IPS DF 6.9 (cell line): ENCODE measurements around the gene STK17A.

Experiments
- DNase-seq: peaks from one replicate; pipeline ENCODE4 v3.0.0-alpha.2; 2013; ENCODE audit warnings: low read depth, low spot score
- H3K27ac ChIP-seq: one replicate; pipeline ENCODE4 v1.5.1; 2013; ENCODE audit warnings: low read length, control low read depth
- H3K27me3 ChIP-seq: 2 replicates; pipeline ENCODE4 v1.6.1; 2013; ENCODE audit warnings: mild to moderate bottlenecking, low read length; ENCODE audit not compliant: control insufficient read depth, insufficient read depth
- H3K36me3 ChIP-seq: 2 replicates; pipeline ENCODE4 v1.6.1; 2013; ENCODE audit warnings: low read length; ENCODE audit not compliant: control insufficient read depth, insufficient read depth
- H3K4me1 ChIP-seq: 2 replicates; pipeline ENCODE4 v1.6.1; 2013; ENCODE audit warnings: low read length; ENCODE audit not compliant: control insufficient read depth, insufficient read depth
- H3K4me3 ChIP-seq: 2 replicates; pipeline ENCODE4 v1.5.1; 2013; ENCODE audit warnings: mild to moderate bottlenecking, low read length
- H3K9me3 ChIP-seq: 2 replicates; pipeline ENCODE4 v1.6.1; 2013; ENCODE audit warnings: low read length, inconsistent platforms; ENCODE audit not compliant: control insufficient read depth, insufficient read depth
- WGBS: extraction: QIAGEN DNeasy Blood & Tissue Kit; methylation state at CpG from one replicate; pipeline ENCODE4 v1.1.7; 2013; ENCODE audit warnings: mixed read lengths, missing lambda C conversion rate; ENCODE audit not compliant: insufficient read length, insufficient coverage; 5-methylcytosine and 5-hydroxymethylcytosine counted together

The STK17A gene

DNA sequence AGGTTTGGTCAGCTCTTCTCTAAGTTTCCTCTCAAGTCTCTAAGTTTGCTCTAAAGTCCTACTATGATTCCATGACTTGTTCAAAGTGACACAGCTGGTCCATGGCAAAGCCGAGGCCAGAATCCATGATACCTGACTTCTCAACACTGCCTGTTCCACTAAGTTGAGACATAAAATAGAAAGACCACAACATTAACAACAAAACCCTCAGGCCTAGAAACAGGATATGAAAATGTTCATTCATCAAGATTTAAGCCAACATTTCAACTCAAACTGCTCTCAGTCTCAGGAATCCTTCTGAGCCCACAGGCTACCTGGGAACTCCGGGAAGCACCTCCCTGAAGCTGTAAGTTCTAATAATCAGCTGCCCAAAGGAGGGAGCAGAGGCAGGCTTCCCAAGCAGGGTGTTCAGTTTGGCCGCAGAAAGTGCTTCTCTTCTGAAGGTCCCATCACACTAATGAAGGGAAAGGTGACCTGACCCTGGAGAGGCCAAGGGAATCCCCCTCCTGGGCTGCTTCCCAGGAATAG, 62.9 kb downstream of the STK17A start:
- H3K27me3 ChIP-seq: no peaks in the 10 kb centered on the region
- H3K27ac ChIP-seq: no peak overlapping the region
- peaks cover 14% of the 10 kb centered on the region for H3K36me3 ChIP-seq
- H3K4me1 ChIP-seq: peaks cover 11% of the 10 kb centered on the region; the same call in 1 of the 2 replicates
- no peak overlapping the region for H3K4me3 ChIP-seq
- no peak for DNase-seq
- no peaks in the 10 kb centered on the region for H3K9me3 ChIP-seq
- no CpG with 5 or more reads among the region's 3 CpGs for WGBS

DNA sequence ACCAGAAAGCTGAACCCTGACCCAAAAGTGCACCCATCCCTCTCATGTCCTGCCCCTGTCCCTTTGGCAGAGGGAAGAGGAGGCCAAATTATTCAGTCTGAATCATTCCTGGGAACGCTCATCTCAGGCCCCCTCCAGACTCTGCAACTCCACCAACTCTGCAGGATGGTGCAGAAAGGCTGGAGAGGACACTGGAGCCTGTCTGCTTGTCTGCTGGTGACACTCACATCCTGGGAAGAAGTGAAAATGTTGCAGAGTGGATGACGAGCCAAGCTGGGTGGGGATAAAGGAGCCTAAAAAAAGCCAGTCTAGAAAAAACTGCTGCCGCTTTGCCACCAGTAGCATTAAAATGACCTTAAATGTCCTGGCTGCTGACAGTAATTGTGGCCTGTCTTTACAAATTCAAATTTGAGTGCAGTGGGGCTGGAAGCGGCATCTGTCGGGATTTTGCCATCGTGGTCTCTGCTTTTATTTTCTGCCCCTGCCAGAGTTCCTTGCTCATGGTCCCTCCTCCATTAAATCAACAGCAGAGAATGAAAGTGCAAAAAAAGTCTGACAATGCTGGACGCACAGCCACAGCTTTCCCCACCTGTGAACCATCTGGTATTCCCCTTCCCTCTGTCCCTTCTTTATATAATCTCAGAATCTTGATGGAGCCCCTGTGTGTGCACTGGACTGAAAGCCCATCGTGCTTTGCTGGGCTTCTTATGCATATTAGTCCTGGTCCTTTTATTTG, 63.9 kb downstream of the STK17A start:
- no peaks in the 10 kb centered on the region for H3K27me3 ChIP-seq
- peak overlapping the region; percentile 59 for H3K27ac ChIP-seq
- no peak overlapping the region for H3K4me3 ChIP-seq
- peaks cover 14% of the 10 kb centered on the region for H3K36me3 ChIP-seq
- no CpG with 5 or more reads among the region's 8 CpGs for whole genome bisulfite sequencing
- no peaks in the 10 kb centered on the region for H3K9me3 ChIP-seq
- peaks cover 11% of the 10 kb centered on the region; the same call in 1 of the 2 replicates for H3K4me1 ChIP-seq
- DNase-seq: no peak

DNA sequence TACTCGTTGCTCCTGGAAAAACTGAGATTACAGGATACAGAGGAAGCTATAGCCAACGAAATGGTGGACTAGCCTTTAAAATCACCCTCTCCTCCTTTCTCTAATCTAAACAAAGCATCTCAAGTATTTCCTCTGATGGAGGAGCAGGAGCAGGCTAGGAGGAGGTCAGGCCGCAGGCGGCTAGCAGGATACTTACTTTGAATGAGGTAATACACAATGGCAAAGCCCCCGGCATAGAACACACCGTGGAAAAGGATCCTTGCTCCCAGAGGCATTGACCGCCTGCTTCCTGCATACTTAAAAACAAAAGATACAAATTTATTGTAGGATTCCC, 64.4 kb downstream of the STK17A start:
- no peaks in the 10 kb centered on the region for H3K27me3 ChIP-seq
- no peak for DNase-seq
- H3K36me3 ChIP-seq: peaks cover 14% of the 10 kb centered on the region
- no peaks in the 10 kb centered on the region for H3K9me3 ChIP-seq
- H3K4me1 ChIP-seq: peaks cover 11% of the 10 kb centered on the region; the same call in 1 of the 2 replicates
- peak overlapping the region; percentile 59 for H3K27ac ChIP-seq
- no CpG with 5 or more reads among the region's 7 CpGs for WGBS
- H3K4me3 ChIP-seq: no peak overlapping the region

DNA sequence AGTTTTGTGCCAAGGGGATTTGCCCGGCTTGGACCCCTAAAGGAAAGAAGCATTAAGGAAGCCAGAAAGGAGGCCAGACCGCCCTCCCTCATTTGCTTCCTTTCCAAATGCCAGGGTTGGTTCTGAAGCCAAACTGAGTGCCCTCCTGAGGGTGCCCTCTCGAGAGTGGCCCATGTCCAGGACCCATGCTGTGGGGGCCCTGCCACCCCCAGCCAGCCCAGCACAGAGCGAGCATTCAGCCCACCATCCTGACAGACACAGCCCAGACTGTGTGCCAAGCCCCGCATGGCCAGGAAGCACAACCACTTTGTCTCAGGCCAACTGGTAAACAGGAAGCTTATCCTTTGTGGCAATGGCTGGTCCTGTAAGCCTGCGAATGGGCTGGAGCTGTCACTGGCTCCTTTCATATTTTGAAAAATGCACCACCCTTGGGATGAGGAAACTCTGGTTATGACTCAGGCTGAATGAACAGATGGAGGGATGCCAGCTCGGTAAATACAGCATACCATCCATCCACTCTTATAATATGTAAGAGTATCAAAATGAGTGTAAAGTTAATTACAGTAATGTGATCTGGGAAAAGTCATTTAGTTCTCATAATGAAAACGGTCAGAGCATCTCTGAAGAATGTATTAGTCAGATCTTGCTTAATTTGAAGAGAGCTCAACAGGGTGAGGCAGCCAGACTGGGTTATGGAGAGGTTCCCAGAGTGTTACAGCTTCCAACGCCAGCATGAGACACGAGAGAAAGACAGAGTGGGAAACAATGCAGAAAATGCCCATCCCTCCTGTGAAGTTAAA, 65.0 kb downstream of the STK17A start:
- Histone ChIP-seq H3K27me3 (no peaks in the 10 kb centered on the region), H3K4me1 (peaks cover 11% of the 10 kb centered on the region; the same call in 1 of the 2 replicates), H3K9me3 (no peaks in the 10 kb centered on the region), H3K4me3 (no peak overlapping the region), H3K36me3 (peaks cover 13% of the 10 kb centered on the region), H3K27ac (peak overlapping the region; percentile 44)
- WGBS: no CpG with 5 or more reads among the region's 10 CpGs
- no peak for DNase-seq

DNA sequence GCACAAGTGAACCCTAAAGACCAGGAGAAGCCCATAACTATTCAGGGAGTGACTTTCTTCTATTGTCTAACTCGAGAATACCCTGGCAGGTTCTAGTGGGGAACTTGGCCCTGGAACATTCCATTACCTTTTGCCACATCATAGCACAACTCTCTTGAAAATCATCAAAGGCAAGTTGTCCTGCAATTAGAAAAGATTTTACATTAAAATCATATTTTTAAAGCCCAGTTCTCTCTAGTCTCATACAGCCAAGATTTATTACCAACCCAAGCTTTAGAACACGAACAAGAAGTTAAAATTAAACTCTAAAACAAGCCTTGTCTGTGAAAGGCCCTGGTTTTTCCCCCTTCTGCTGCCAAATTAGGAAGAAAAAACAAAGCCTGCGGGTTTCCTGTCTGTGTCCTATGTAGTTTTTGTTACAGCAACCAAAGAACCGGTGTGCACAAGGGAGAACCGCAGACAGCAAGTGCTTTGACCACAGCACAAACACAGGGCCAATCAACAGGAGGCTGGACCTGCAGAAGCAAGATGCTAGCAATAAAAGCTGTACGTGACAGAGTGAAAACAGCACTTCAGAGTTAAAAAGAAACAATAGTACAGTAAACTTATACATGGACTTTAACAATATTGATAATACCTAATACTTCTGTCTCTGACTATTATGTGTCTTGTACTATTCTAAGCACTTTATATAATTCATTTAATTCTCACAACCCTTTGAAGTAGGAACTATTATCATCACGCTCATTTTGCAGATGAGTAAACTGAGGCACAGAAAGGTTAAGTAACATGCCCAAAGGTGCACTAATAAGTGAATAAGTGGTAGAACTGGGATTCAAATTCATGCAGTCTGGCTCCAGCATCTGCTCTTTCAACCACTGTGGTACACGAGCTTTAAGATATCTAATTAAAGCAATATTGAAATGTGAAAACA, 65.8 kb downstream of the STK17A start:
- WGBS: no CpG with 5 or more reads among the region's 8 CpGs
- no peak overlapping the region for H3K27ac ChIP-seq
- H3K4me1 ChIP-seq: peaks cover 11% of the 10 kb centered on the region; the same call in 1 of the 2 replicates
- no peak overlapping the region for H3K4me3 ChIP-seq
- H3K36me3 ChIP-seq: peaks cover 7% of the 10 kb centered on the region; the same call in 1 of the 2 replicates
- DNase-seq: no peak
- H3K9me3 ChIP-seq: no peaks in the 10 kb centered on the region
- no peaks in the 10 kb centered on the region for H3K27me3 ChIP-seq

DNA sequence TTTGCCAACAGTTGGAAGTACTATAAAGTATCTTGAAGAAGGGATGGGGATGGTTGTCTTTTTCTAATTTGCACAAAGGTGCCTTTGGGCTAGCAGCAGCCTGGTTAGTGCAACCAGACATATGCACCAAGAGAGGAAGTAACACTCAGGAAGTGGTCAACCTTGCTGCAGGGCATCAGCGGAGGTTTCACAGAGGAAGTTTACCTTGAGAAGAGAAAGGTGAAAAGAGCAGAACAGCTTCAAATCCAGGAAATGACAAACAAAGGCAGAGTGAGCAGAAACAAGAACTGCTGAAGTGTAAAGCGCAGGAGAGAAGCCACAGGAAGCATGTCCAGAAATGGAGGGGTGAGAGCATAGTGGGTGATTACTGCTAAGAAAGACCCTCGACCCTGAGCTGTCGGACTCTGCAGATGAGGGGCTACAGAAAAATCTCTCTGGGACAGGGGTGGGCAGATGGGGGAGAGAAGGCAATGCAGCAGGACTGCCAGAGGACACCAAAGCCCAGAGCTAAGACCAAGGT, 66.9 kb downstream of the STK17A start:
- peaks cover 5% of the 10 kb centered on the region; the same call in 1 of the 2 replicates for H3K36me3 ChIP-seq
- peaks cover 11% of the 10 kb centered on the region; the same call in 1 of the 2 replicates for H3K4me1 ChIP-seq
- H3K4me3 ChIP-seq: no peak overlapping the region
- no CpG with 5 or more reads among the region's 4 CpGs for WGBS
- H3K27ac ChIP-seq: no peak overlapping the region
- no peak for DNase-seq
- H3K27me3 ChIP-seq: no peaks in the 10 kb centered on the region
- H3K9me3 ChIP-seq: no peaks in the 10 kb centered on the region

DNA sequence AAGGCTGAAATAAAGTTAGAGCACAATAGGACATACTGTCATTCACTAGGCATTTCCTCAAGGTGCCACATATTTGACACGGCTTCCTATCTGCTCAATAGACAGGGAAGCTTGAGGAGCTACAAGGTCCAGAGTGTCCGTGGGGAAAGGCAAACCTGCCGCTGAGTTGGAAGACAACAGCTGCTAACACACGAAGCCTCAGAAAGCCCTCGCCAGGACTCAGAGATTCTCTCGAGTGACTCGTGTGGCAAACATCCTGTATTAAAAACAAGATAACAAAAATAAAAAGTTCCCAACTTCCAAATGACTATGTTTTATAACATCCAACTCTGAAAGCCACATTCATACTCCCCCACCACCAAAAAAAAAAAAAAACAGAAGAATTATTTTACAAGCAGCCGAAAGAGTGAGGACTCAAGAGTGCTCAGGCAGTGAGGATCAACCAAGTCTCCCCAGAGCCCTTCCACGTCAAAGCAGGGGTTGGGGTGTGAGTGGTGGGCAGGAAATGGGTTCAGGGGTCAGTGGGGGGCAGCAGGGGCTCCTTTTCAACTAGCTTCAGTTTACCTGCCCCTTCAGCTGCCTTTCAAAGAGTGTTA, 67.6 kb downstream of the STK17A start:
- H3K36me3 ChIP-seq: 0 out of 2 replicates have a peak, but pooled peaks cover 2% of the 10 kb centered on the region
- no peak for DNase-seq
- H3K4me3 ChIP-seq: no peak overlapping the region
- no CpG with 5 or more reads among the region's 9 CpGs for WGBS
- no peaks in the 10 kb centered on the region for H3K9me3 ChIP-seq
- no peaks in the 10 kb centered on the region for H3K27me3 ChIP-seq
- peaks cover 11% of the 10 kb centered on the region; the same call in 1 of the 2 replicates for H3K4me1 ChIP-seq
- H3K27ac ChIP-seq: no peak overlapping the region

DNA sequence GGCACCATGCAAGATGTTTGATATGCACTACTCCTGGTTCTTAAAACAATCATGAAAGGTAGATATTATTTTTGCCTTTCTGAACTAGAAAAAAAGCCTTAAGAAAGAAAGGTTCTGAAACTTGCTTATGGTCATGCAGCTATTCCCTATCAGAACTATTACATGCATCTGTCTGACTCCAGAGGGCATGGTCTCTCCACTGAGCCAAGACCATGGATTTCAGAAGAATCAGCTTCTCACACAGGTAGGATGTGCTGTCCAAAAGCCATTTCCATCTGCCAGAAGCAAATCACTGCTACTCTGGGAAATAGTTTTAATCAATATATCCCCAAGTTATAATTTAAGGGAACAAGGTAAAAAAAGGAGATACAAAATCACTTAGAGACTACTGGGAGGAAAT, 69.5 kb downstream of the STK17A start:
- Histone ChIP-seq H3K36me3 (0 out of 2 replicates have a peak, but pooled peaks cover 2% of the 10 kb centered on the region), H3K27ac (no peak overlapping the region), H3K4me3 (no peak overlapping the region), H3K9me3 (no peaks in the 10 kb centered on the region), H3K4me1 (peaks cover 8% of the 10 kb centered on the region; the same call in 1 of the 2 replicates), H3K27me3 (no peaks in the 10 kb centered on the region)
- no peak for DNase-seq

DNA sequence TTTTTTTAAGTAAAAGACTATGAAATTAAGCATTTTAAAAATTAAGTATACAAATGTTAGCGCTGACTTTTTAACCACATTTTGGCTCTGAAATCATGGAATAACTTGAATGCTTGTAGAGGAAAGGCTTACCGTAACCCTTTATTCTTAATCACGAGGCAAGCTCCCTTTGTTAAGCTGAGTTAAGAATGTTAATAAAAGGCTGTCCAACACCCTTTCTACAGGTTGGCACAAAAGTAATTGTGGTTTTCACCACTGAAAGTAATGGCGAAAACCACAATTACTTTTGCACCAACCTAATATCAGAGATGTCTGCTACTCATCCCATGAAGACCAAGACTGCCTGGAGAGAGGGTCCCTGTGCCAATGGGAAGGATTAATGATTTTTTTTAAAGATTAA, 70.6 kb downstream of the STK17A start:
- no peak overlapping the region for H3K27ac ChIP-seq

More for the DNA sequence above, 70.6 kb downstream of the STK17A start:
- WGBS: no CpG with 5 or more reads among the region's 4 CpGs
- Histone ChIP-seq H3K36me3 (0 out of 2 replicates have a peak, but pooled peaks cover 2% of the 10 kb centered on the region), H3K4me1 (0 out of 2 replicates have a peak, but pooled peaks cover 1% of the 10 kb centered on the region), H3K4me3 (no peak overlapping the region), H3K27me3 (no peaks in the 10 kb centered on the region), H3K9me3 (no peaks in the 10 kb centered on the region)
- DNase-seq: no peak
